ENCODE results near the gene BROX. TPM values are rescaled to one million over a fixed set of nuclear protein-coding genes. Genes with fewer than 3 reads are reported as not detected.

BROX gene, protein sequence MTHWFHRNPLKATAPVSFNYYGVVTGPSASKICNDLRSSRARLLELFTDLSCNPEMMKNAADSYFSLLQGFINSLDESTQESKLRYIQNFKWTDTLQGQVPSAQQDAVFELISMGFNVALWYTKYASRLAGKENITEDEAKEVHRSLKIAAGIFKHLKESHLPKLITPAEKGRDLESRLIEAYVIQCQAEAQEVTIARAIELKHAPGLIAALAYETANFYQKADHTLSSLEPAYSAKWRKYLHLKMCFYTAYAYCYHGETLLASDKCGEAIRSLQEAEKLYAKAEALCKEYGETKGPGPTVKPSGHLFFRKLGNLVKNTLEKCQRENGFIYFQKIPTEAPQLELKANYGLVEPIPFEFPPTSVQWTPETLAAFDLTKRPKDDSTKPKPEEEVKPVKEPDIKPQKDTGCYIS
- total RNA-seq: 38.0 and 43.8 TPM in 2 replicates

DNA sequence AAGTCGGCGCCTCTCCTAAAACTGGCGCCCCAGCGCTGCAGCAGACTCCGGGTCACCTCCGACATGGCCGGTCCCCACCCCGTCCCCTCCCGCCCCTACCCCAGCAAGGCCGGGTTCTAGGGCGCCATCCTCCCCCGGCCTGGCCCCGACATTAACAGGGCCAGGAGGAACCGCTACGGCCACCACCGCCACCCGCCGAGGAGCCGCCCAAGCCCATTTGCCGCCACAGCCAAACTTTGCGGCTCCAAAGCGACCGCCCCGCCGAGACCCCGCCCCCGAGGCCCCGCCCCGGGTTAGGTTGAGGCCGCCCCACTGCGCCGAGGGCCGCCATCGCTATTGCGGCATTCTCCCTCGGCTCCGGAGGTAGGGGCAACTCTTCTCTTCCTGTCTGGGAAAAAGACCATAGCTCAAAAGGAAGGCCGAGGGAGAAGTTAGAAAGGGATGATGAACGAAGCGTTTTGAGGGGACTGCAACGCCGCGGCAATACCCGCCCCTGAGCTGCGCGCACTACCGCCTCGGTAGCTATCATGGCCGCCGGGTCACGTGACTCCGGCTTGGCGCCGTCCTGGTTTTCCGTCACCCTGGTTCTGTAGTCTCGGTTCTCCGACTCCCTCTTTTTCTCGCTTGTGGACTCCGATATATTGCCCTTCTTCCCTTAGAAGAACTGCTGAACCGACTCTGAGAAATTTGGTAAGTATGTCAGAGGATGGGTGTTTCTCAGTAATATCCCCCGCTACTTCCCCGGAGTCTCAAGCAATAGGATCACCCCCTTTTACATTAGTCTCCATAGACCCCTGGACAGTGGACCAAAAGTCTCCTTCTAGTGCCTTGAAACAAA lies at the start of gene BROX, which contains the start of gene AIDA:
Gene BROX, plus strand, starts transcription at position 312 of the 838 bp plus-strand sequence. CDS start 3,136 bp downstream, outside the sequence.
Gene AIDA, minus strand, starts transcription at position 239 of the 838 bp plus-strand sequence. Its CDS starts 174 bp downstream, at position 65.

DNA sequence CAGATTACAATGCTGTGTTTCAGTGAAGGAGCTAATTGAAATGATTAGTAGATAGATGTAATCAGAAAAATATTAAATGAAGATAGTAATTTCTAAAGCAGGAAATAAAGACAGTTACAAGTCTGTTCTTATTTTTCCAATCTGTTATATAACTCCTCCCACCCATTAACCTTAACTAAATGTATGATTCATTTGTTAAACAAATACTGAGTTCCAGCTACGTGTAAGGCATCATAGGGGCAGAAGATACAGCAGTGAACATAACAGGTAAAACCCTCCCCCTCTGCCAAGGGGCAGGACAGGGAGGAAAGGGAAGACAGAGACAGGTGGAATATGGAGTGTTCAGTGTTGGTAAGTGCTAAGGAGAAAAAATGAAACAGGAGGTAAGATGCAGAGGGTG lies 24.6 kb downstream of the BROX start, which contains the start of gene FAM177B:
Gene FAM177B, plus strand, starts transcription at position 231 of the 400 bp plus-strand sequence. CDS start 9,344 bp downstream, outside the sequence.

Other genes with a start within 250 kb of the BROX start
- gene HHIPL2, start 164.5 kb upstream of the BROX start, total RNA-seq: 0.23 and 0.39 TPM in 2 replicates
- gene TAF1A, start 122.6 kb upstream of the BROX start, total RNA-seq: 10.8 and 11.3 TPM in 2 replicates
- 53.1 and 60.7 TPM in 2 replicates for gene MIA3, start 94.5 kb upstream of the BROX start, total RNA-seq
- gene AIDA, start 73 bp upstream of the BROX start, total RNA-seq: 80.9 and 99.1 TPM in 2 replicates
- gene FAM177B, start 24.6 kb downstream of the BROX start, total RNA-seq: not detected in 2 replicates
- gene DISP1, start 102.5 kb downstream of the BROX start, total RNA-seq: 6.6 and 6.9 TPM in 2 replicates